ENCODE measurements around the gene FAM217B.

FAM217B gene

GRCh38 chr20:59972037-59972801 is 32.0 kb downstream of the FAM217B start:
- DNase-seq (ENCODE audit: low spot score) = no peak

GRCh38 chr20:59976156-59976782 is 36.1 kb downstream of the FAM217B start:
- no peak for DNase-seq (ENCODE audit: low spot score)

- no peak for DNase-seq (ENCODE audit: low spot score)
Measured at GRCh38 chr20:59977086-59977485, 36.9 kb downstream of the FAM217B start.

GRCh38 chr20:59983076-59983475 is 42.9 kb downstream of the FAM217B start:
- no peak for DNase-seq (ENCODE audit: low spot score)

GRCh38 chr20:59984541-59984940 is 44.4 kb downstream of the FAM217B start:
- no peak for DNase-seq (ENCODE audit: low spot score)

- no peak for DNase-seq (ENCODE audit: low spot score)
Measured at GRCh38 chr20:59985164-59985563, 45.0 kb downstream of the FAM217B start.

GRCh38 chr20:59985864-59986263 is 45.7 kb downstream of the FAM217B start:
- DNase-seq (ENCODE audit: low spot score) = no peak

GRCh38 chr20:59987135-59987534 is 46.9 kb downstream of the FAM217B start:
- no peak for DNase-seq (ENCODE audit: low spot score)

GRCh38 chr20:59988141-59988540 is 48.0 kb downstream of the FAM217B start:
- no peak for DNase-seq (ENCODE audit: low spot score)

GRCh38 chr20:59992526-59993084 is 52.4 kb downstream of the FAM217B start:
- no peak for DNase-seq (ENCODE audit: low spot score)

- no peak for DNase-seq (ENCODE audit: low spot score)
Measured at GRCh38 chr20:59993736-59994430, 53.7 kb downstream of the FAM217B start.

GRCh38 chr20:59994697-59995122 is 54.5 kb downstream of the FAM217B start:
- DNase-seq (ENCODE audit: low spot score) = no peak

- DNase-seq (ENCODE audit: low spot score) = no peak
Measured at GRCh38 chr20:59996108-59996507, 55.9 kb downstream of the FAM217B start.

GRCh38 chr20:59997896-59998295 is 57.7 kb downstream of the FAM217B start:
- DNase-seq (ENCODE audit: low spot score) = no peak
